Kidney (tissue), 14 donors: ENCODE data around the gene RXRA. TPM values are rescaled to one million over a fixed set of nuclear protein-coding genes. Genes with fewer than 3 reads are reported as not detected.

Experiments
- DNase-seq, 5 donors: peaks; one replicate each; pipeline ENCODE4 v3.0.0-alpha.2; 2013 to 2020
- FAIRE-seq: peaks from 2 replicates; lab custom pipeline; 2012; peaks lifted over from hg19 to GRCh38; lab: Jason Lieb, UNC
- H3K27ac ChIP-seq, 2 donors: one replicate each; pipeline ENCODE4 v1.7.0; 2013; ENCODE audit warnings: low read depth in 2 of 2, low read length in 2 of 2, inconsistent platforms in 1 of 2
- H3K27me3 ChIP-seq: one replicate; pipeline ENCODE4 v1.7.1; 2013; ENCODE audit warnings: low read length, inconsistent platforms; ENCODE audit not compliant: control insufficient read depth, insufficient read depth
- H3K36me3 ChIP-seq, 3 donors: one replicate each; pipeline versions ENCODE4 v1.7.0 to v1.7.1; 2013; ENCODE audit warnings: low read length in 3 of 3, control low read depth in 1 of 3, inconsistent platforms in 1 of 3; ENCODE audit not compliant: insufficient read depth in 3 of 3, control insufficient read depth in 2 of 3
- H3K4me1 ChIP-seq, 3 donors: one replicate each; pipeline versions ENCODE4 v1.7.0 to v1.7.1; 2013; ENCODE audit warnings: low read length in 3 of 3, inconsistent platforms in 1 of 3, low read depth in 1 of 3; ENCODE audit not compliant: control insufficient read depth in 2 of 3, insufficient read depth in 2 of 3
- H3K4me3 ChIP-seq, 3 donors: one replicate each; pipeline versions ENCODE4 v1.7.0 to v1.8.1; 2013; ENCODE audit warnings: low read length in 3 of 3, control low read depth in 1 of 3, inconsistent platforms in 1 of 3
- H3K9ac ChIP-seq, 3 donors: one replicate each; pipeline versions ENCODE4 v1.7.0 to v1.7.1; 2013; ENCODE audit warnings: low read length in 3 of 3, control low read depth in 1 of 3, inconsistent platforms in 1 of 3
- H3K9me3 ChIP-seq, 3 donors: one replicate each; pipeline versions ENCODE4 v1.7.0 to v1.7.1; 2013; ENCODE audit warnings: low read length in 3 of 3, control low read depth in 1 of 3, inconsistent platforms in 1 of 3; ENCODE audit not compliant: control insufficient read depth in 2 of 3, insufficient read depth in 1 of 3
- intact Hi-C: fragments of 100-400 bp; cut with DNase I; formaldehyde crosslinking; loops from one replicate; pipeline ENCODE4 v1.11.1; 2022
- polyA plus RNA-seq: library from polyadenylated mRNA; stranded (reverse); fragments of 350-450 nt; fragmentation: Illumina TruSeq; extraction: RNeasy Lipid Tissue Mini Kit (QIAGEN cat#74804); gene quantifications from one replicate; pipeline ENCODE4 v1.2.3, GENCODE V29; 2014; ENCODE audit warnings: low read depth, low replicate concordance; ENCODE audit not compliant: insufficient read depth
- total RNA-seq: library from RNA; stranded (reverse); fragmentation: NEBNext Ultra II Directional; extraction: Animal tissue kit (Norgen Biotek cat#: 25700); gene quantifications from one replicate; pipeline ENCODE4 v1.2.1, GENCODE V29; 2021
- TF ChIP-seq, protein P1 (sequence below): IDR thresholded peaks from 3 replicates; pipeline ENCODE4 v1.5.1; 2012; ENCODE audit warnings: mild to moderate bottlenecking, moderate library complexity, borderline replicate concordance; ENCODE audit not compliant: insufficient read depth; ENCODE audit errors: extremely low read depth
- donor health status: control.
- donor health status: control.
- donor health status: control.
- donor health status: control.
- donor health status: control.
- donor health status: DM: yes; HTN: yes; CAD: no.
- donor health status: Normal renal cell carcinoma (clear cell type).

The RXRA gene
- total and polyA plus RNA-seq, 2 donors from 2014 or later, result 24.0 to 49.5 TPM

DNA sequence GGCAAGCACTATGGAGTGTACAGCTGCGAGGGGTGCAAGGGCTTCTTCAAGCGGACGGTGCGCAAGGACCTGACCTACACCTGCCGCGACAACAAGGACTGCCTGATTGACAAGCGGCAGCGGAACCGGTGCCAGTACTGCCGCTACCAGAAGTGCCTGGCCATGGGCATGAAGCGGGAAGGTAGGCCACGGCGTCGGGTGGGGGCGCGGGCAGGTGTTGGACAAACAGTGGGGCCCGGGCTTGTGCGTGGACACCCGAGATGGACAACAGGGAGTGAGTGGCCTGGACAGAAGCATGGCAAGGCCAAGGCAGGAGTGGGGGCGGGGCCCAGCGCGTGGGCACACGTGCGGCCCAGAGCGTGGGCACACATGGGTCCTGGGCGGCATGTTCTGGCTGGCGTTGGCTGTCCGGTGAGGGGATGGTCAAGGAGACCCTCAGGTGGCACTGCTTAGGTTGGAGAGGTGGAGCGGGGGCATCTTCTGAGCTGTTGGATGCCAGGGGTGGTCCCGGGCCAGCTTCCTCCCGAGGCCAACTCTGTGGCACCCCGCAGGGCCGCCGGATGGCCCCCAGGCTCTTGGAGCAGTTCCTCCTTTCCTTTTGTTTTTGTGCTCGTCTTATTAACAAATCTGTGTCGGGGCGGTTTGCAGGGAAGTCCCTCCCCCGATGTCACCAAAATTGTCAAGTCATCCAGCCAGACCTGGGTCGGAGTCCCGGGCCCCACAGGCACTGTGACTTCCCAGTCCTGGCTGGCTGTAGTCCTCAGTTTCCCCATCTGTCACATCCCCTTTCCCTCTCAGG is 82.9 kb downstream of the RXRA start:
- peak overlapping the region in 1 of 2 donors; percentile 11 for H3K27ac ChIP-seq
- H3K9ac ChIP-seq, result peak overlapping the region in 1 of 3 donors; percentile 7
- H3K36me3 ChIP-seq, result no peaks in the 10 kb centered on the region
- H3K4me1 ChIP-seq, result peaks cover 0 to 88% (median 44%) of the 10 kb centered on the region in 3 donors
- FAIRE-seq (no peak), DNase-seq (no peak)
- H3K9me3 ChIP-seq, result no peaks in the 10 kb centered on the region
- H3K4me3 ChIP-seq, result no peak overlapping the region
- intact Hi-C loops, result no loop called here
- no peaks in the 10 kb centered on the region for H3K27me3 ChIP-seq
- TF ChIP-seq, protein P1, sequence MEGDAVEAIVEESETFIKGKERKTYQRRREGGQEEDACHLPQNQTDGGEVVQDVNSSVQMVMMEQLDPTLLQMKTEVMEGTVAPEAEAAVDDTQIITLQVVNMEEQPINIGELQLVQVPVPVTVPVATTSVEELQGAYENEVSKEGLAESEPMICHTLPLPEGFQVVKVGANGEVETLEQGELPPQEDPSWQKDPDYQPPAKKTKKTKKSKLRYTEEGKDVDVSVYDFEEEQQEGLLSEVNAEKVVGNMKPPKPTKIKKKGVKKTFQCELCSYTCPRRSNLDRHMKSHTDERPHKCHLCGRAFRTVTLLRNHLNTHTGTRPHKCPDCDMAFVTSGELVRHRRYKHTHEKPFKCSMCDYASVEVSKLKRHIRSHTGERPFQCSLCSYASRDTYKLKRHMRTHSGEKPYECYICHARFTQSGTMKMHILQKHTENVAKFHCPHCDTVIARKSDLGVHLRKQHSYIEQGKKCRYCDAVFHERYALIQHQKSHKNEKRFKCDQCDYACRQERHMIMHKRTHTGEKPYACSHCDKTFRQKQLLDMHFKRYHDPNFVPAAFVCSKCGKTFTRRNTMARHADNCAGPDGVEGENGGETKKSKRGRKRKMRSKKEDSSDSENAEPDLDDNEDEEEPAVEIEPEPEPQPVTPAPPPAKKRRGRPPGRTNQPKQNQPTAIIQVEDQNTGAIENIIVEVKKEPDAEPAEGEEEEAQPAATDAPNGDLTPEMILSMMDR, result no peak

DNA sequence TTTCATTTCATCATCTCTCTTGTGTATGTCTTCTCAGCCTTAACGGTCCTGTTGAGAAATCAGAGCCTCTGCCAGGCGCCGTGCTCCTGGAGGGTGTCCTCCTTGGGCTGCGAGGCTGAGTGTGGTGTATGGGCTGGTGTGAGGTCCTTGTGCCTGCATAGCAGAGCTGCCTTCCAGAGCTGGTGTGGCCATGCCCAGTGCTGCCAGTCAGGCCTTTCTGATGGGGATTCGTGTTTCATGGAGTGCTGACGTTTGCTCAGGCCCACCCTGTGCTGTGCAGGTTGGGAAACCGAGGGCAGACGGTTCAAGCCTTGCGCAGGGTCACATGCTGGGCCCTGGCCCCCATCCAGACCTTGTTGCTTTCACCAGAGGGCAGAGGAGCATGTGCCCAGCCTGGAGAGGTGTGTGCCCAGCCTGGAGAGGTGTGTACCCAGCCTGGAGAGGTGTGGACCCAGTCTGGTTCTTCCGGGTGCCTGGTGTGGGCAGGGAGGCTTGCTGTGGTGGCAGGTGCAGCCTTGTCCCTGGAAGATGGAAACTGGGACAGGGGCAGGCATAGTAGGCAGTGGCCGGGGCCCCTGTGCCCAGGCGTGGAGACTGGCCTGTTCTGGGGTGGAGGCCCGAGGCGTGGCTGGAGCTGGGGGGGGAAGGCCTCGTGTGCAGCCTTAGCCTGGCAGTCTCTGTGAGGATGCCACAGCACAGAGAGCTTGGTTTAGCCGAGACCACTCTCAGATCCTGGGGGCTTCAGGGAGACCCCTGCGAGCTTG is 84.0 kb downstream of the RXRA start:
- Histone ChIP-seq H3K27me3 (no peaks in the 10 kb centered on the region), H3K9ac (no peak overlapping the region), H3K4me1 (peaks cover 0 to 82% (median 39%) of the 10 kb centered on the region in 3 donors), H3K4me3 (no peak overlapping the region), H3K27ac (no peak overlapping the region), H3K9me3 (no peaks in the 10 kb centered on the region), H3K36me3 (no peaks in the 10 kb centered on the region)
- no peak for DNase-seq
- TF ChIP-seq, protein P1, result no peak
- no peak for FAIRE-seq
- intact Hi-C loops, result no loop called here

- TF ChIP-seq, protein P1, result no peak
- Histone ChIP-seq H3K4me3 (no peak overlapping the region), H3K27ac (no peak overlapping the region), H3K4me1 (peaks cover 0 to 76% (median 37%) of the 10 kb centered on the region in 3 donors), H3K27me3 (no peaks in the 10 kb centered on the region), H3K36me3 (no peaks in the 10 kb centered on the region), H3K9ac (no peak overlapping the region), H3K9me3 (no peaks in the 10 kb centered on the region)
- FAIRE-seq (no peak), DNase-seq (no peak)
- intact Hi-C loops, result no loop called here
Observed at GRCh38 chr9:134410835-134411217, 84.6 kb downstream of the RXRA start.
